ENCODE measurements around the gene OR56A3.

DNA sequence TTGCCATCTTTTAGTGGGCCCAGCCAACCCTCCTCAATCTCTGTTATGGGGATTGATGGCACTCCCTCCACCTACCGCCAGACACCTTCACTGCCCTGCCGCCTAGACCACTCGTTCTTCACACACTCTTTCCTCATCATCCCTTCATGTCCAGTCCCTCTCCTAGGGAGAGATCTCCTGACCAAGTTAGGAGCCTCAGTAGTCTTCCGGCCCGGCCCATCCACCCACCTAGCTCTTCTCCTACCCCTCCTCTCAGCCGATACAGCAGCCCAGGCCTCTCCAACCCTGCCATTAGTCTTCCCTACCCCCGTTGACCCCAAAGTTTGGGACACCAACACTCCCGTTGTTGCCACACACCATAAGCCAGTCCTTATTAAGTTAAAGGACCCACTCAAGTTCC lies 11.0 kb upstream of the OR56A3 start:
- TF ChIP-seq, protein P1, sequence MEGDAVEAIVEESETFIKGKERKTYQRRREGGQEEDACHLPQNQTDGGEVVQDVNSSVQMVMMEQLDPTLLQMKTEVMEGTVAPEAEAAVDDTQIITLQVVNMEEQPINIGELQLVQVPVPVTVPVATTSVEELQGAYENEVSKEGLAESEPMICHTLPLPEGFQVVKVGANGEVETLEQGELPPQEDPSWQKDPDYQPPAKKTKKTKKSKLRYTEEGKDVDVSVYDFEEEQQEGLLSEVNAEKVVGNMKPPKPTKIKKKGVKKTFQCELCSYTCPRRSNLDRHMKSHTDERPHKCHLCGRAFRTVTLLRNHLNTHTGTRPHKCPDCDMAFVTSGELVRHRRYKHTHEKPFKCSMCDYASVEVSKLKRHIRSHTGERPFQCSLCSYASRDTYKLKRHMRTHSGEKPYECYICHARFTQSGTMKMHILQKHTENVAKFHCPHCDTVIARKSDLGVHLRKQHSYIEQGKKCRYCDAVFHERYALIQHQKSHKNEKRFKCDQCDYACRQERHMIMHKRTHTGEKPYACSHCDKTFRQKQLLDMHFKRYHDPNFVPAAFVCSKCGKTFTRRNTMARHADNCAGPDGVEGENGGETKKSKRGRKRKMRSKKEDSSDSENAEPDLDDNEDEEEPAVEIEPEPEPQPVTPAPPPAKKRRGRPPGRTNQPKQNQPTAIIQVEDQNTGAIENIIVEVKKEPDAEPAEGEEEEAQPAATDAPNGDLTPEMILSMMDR (IDR thresholded peaks at IDR 0.05): no peak
- TF ChIP-seq POLR2AphosphoS5 (IDR thresholded peaks at IDR 0.05; ENCODE audit: low read depth, low read length) (no peak), TCF7L2 (IDR thresholded peaks at IDR 0.05; ENCODE audit: low read depth, low read length) (no peak), SIN3A (IDR thresholded peaks at IDR 0.05; ENCODE audit: borderline replicate concordance, insufficient read depth, low read depth, low read length) (no peak)
- TF ChIP-seq, protein P2, sequence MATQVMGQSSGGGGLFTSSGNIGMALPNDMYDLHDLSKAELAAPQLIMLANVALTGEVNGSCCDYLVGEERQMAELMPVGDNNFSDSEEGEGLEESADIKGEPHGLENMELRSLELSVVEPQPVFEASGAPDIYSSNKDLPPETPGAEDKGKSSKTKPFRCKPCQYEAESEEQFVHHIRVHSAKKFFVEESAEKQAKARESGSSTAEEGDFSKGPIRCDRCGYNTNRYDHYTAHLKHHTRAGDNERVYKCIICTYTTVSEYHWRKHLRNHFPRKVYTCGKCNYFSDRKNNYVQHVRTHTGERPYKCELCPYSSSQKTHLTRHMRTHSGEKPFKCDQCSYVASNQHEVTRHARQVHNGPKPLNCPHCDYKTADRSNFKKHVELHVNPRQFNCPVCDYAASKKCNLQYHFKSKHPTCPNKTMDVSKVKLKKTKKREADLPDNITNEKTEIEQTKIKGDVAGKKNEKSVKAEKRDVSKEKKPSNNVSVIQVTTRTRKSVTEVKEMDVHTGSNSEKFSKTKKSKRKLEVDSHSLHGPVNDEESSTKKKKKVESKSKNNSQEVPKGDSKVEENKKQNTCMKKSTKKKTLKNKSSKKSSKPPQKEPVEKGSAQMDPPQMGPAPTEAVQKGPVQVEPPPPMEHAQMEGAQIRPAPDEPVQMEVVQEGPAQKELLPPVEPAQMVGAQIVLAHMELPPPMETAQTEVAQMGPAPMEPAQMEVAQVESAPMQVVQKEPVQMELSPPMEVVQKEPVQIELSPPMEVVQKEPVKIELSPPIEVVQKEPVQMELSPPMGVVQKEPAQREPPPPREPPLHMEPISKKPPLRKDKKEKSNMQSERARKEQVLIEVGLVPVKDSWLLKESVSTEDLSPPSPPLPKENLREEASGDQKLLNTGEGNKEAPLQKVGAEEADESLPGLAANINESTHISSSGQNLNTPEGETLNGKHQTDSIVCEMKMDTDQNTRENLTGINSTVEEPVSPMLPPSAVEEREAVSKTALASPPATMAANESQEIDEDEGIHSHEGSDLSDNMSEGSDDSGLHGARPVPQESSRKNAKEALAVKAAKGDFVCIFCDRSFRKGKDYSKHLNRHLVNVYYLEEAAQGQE (IDR thresholded peaks at IDR 0.05; ENCODE audit: insufficient read depth in 1 of 2, low read depth in 2 of 2, low read length in 1 of 2): no peak

Data from Panc1 (cell line).